ACC112 (cell line): ENCODE measurements around the gene ANKRD63.
A peak's percentile ranks its signal among the peaks of the same experiment; 100 is the strongest.

Source experiments
- H2AFZ ChIP-seq: fragments of 200-600 bp; sonication (generic); one replicate; pipeline ENCODE4 v1.6.0; 2017; ENCODE audit warnings: antibody characterized with exemption, low read length; ENCODE audit not compliant: unreplicated experiment
- H3K27ac ChIP-seq: fragments of 200-600 bp; sonication (generic); 2 replicates; pipeline ENCODE4 v1.5.1; 2014; ENCODE audit warnings: low read depth, mild to moderate bottlenecking, antibody characterized with exemption, low read length, moderate library complexity
- H3K27me3 ChIP-seq: fragments of 200-600 bp; sonication (generic); 2 replicates; pipeline ENCODE4 v1.6.1; 2014; ENCODE audit warnings: mild to moderate bottlenecking, antibody characterized with exemption, low read length, moderate library complexity, mixed read lengths; ENCODE audit not compliant: insufficient read depth
- H3K36me3 ChIP-seq: fragments of 200-600 bp; sonication (generic); 2 replicates; pipeline ENCODE4 v1.6.1; 2016; ENCODE audit warnings: mild to moderate bottlenecking, antibody characterized with exemption, low read length, moderate library complexity, mixed read lengths; ENCODE audit not compliant: insufficient read depth
- H3K4me1 ChIP-seq: fragments of 200-600 bp; sonication (generic); one replicate; pipeline ENCODE4 v1.6.1; 2016; ENCODE audit warnings: low read length, mixed read lengths; ENCODE audit not compliant: insufficient read depth, unreplicated experiment, control insufficient read depth
- H3K4me3 ChIP-seq: fragments of 200-600 bp; sonication (generic); 2 replicates; pipeline ENCODE4 v1.5.1; 2014; ENCODE audit warnings: mild to moderate bottlenecking, low read depth, low read length
- H3K79me2 ChIP-seq: fragments of 200-600 bp; sonication (generic); one replicate; pipeline ENCODE4 v1.6.0; 2016; ENCODE audit warnings: low read length; ENCODE audit not compliant: control insufficient read depth, unreplicated experiment, insufficient read depth

Gene ANKRD63

DNA sequence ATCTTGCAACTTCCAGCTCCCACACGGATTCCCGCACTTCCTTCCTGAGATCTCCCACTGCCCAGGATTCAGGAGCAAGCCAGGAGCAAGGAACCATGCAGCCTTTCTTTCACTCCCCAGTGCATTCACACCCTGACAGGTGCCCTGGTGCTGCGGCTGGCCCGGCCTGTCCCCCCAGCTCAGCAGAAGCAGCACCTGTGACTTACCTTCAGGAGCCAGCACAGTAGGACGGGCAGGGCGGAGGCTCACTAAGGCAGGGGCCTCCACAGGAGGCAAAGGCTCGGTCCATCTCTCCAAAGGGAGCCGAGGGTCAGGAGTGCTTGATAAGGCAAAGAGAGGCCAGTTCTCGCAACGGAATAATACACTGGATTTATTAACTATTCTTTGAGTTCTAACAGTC lies 4.8 kb downstream of the ANKRD63 start:
- no peaks in the 10 kb centered on the region for H3K79me2 ChIP-seq

DNA sequence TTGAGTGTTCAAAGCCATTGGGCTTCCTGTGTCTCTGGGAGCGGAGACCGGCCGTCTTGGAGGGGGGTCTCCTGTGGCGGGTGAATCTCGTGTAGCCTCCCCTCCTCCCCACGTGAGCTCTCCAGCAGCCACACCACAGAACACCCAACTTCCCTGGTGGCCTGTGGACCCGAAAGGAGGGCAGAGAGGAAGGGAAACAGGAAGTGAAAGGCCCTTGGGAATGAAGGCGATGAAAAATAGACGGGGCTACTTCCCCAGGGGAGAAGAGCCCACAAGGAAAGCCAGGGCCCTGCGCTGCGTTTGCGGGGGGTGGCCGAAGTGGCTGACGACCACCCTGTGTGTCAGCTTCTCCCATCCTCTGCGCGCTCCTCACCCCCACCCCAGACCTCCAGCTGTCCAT lies 5.4 kb downstream of the ANKRD63 start:
- Histone ChIP-seq H3K4me1 (peaks cover 6% of the 10 kb centered on the region), H2AFZ (no peak overlapping the region), H3K36me3 (no peaks in the 10 kb centered on the region), H3K27me3 (peaks cover 36% of the 10 kb centered on the region), H3K4me3 (no peak overlapping the region), H3K27ac (no peak overlapping the region), H3K79me2 (no peaks in the 10 kb centered on the region)

More for the DNA sequence above, 4.8 kb downstream of the ANKRD63 start:
- no peak overlapping the region for H3K27ac ChIP-seq
- H3K4me1 ChIP-seq = peaks cover 6% of the 10 kb centered on the region
- peaks cover 41% of the 10 kb centered on the region for H3K27me3 ChIP-seq
- no peaks in the 10 kb centered on the region for H3K36me3 ChIP-seq
- H2AFZ ChIP-seq = no peak overlapping the region
- H3K4me3 ChIP-seq = no peak overlapping the region

DNA sequence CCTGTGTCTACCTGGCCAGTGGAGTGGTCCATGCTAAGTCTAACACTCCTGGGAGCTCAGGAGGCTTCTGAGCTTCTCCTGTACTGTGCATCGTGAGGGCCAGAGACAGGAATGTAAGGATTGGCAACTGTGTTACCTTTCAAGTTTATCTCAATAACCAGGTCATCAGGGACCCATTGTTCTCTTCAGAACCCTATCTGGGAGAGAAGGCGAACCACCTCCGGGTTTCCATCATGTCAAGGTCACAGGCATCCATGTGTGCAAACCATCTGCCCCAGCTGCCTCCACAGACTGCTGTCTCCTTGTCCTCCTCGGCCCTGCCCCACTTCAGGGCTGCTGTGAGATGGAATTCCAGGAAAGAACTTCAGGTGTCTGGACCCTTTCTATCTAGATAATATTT lies 5.9 kb downstream of the ANKRD63 start:
- H3K27ac ChIP-seq = no peak overlapping the region
- H3K27me3 ChIP-seq = peaks cover 30% of the 10 kb centered on the region
- peaks cover 6% of the 10 kb centered on the region for H3K4me1 ChIP-seq
- no peaks in the 10 kb centered on the region for H3K79me2 ChIP-seq
- no peak overlapping the region for H3K4me3 ChIP-seq
- H2AFZ ChIP-seq = no peak overlapping the region
- H3K36me3 ChIP-seq = no peaks in the 10 kb centered on the region

DNA sequence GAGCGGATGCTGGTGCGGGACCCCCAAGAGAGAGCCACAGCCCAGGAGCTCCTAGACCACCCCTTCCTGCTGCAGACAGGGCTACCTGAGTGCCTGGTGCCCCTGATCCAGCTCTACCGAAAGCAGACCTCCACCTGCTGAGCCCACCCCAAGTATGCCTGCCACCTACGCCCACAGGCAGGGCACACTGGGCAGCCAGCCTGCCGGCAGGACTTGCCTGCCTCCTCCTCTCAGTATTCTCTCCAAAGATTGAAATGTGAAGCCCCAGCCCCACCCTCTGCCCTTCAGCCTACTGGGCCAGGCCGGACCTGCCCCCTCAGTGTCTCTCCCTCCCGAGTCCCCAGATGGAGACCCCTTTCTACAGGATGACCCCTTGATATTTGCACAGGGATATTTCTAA lies 6.9 kb downstream of the ANKRD63 start:
- no peak overlapping the region for H3K4me3 ChIP-seq
- H3K27ac ChIP-seq = no peak overlapping the region
- peaks cover 6% of the 10 kb centered on the region for H3K4me1 ChIP-seq

DNA sequence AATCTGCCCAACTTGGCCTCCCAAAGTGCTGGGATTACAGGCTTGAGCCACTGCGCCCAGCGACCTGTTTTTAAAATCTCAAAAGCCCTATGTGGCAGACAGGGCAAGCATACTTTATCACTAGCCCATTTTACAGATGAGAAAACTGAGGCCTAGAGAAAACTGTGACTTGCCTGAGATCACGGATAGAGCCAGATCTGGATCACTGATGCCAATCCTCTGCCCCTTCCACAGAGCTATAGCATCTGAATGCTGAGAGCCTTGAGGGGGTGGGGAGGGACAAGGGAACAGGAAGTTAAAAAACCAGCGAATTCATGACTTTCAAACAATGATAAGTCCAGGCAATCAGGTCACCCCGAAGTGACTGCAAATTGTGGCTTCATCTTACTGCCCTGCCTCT lies 7.3 kb downstream of the ANKRD63 start:
- H2AFZ ChIP-seq = no peak overlapping the region
- peaks cover 6% of the 10 kb centered on the region for H3K4me1 ChIP-seq
- H3K27me3 ChIP-seq = peaks cover 17% of the 10 kb centered on the region
- H3K36me3 ChIP-seq = no peaks in the 10 kb centered on the region
- no peaks in the 10 kb centered on the region for H3K79me2 ChIP-seq
- H3K4me3 ChIP-seq = no peak overlapping the region
- H3K27ac ChIP-seq = no peak overlapping the region

More for the DNA sequence above, 6.9 kb downstream of the ANKRD63 start:
- Histone ChIP-seq H3K79me2 (no peaks in the 10 kb centered on the region), H3K27me3 (peaks cover 21% of the 10 kb centered on the region), H3K36me3 (no peaks in the 10 kb centered on the region), H2AFZ (no peak overlapping the region)

DNA sequence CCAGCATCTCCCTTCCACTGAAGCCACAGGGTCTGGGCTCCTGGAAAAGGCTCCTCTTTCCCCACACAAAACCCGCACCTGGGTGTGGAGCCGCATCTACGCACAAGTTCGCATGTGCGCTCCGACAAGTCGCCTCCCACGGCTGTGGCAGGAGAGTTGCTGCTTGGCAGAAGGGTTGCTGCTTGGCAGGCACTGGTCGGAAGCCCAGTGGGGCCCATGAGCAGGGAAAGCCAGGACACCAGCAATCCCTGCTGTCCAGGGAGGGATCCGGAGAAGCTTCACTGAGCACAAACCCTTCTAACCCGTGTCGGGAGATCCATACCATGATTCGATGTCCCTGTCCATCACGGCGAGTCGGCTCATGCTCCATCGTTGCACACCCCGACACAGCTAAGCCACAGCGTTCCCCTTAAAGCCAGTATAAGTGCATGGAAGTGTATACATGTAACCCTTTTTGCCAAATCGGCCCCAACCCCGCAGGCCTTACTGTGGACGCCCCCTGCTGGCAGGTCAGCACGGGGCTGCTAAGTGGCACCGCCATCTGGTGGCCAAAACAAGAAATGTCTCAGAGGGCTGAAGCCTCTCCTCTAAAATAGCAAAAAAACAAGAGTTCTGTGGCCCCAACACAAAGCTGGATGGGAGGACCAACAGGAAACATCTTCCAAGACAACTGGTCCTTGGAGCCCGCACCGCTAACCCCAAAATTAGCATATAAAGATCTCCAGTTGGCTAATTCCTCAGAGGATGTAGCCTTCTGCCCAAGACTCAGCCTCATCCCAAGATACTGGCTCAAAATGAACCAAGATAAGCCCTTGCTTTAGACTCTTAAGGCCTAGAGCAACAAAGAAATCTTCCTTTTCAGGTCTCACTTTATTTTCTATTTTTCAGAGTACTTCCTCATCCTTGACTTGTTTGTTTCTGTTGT lies 8.3 kb downstream of the ANKRD63 start:
- no peak overlapping the region for H3K4me3 ChIP-seq
- H3K27me3 ChIP-seq = 0 out of 2 replicates have a peak, but pooled peaks cover 9% of the 10 kb centered on the region
- no peak overlapping the region for H3K27ac ChIP-seq
- peak overlapping the region; percentile 36 for H2AFZ ChIP-seq
- no peaks in the 10 kb centered on the region for H3K79me2 ChIP-seq
- H3K4me1 ChIP-seq = peaks cover 6% of the 10 kb centered on the region
- no peaks in the 10 kb centered on the region for H3K36me3 ChIP-seq

DNA sequence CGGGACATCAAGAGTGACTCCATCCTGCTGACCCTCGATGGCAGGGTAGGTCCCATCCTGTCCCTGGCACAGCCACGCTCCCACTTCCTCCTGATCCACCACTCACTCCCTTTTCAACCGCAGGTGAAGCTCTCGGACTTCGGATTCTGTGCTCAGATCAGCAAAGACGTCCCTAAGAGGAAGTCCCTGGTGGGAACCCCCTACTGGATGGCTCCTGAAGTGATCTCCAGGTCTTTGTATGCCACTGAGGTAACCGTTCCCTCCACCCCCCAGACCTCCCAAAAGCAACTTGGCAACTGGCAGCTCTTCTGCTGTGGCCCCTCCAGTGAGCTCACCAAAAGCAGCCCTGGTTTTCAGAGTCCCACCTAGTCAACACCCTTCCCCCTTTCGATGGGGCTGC lies 9.4 kb downstream of the ANKRD63 start:
- Histone ChIP-seq H3K36me3 (no peaks in the 10 kb centered on the region), H3K4me1 (peaks cover 6% of the 10 kb centered on the region)

DNA sequence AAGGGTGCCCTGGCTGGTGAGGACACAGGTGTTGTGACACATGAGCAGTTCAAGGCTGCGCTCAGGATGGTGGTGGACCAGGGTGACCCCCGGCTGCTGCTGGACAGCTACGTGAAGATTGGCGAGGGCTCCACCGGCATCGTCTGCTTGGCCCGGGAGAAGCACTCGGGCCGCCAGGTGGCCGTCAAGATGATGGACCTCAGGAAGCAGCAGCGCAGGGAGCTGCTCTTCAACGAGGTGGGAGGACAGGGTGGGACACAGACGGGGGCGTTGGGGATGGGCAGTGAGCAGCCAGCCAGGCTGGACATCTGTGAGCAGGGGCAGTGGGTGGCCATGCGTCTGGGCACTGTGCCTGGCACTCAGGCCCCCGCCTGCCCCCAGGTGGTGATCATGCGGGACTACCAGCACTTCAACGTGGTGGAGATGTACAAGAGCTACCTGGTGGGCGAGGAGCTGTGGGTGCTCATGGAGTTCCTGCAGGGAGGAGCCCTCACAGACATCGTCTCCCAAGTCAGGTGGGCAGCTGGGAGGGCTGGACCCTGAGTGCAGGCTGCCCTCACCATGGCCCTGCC lies 10.3 kb downstream of the ANKRD63 start:
- Histone ChIP-seq H3K27ac (no peak overlapping the region), H3K27me3 (no peaks in the 10 kb centered on the region), H3K4me1 (peaks cover 3% of the 10 kb centered on the region), H3K79me2 (no peaks in the 10 kb centered on the region), H2AFZ (no peak overlapping the region), H3K36me3 (no peaks in the 10 kb centered on the region), H3K4me3 (no peak overlapping the region)

More for the DNA sequence above, 9.4 kb downstream of the ANKRD63 start:
- Histone ChIP-seq H3K27ac (no peak overlapping the region), H3K4me3 (no peak overlapping the region), H3K79me2 (no peaks in the 10 kb centered on the region), H2AFZ (no peak overlapping the region), H3K27me3 (0 out of 2 replicates have a peak, but pooled peaks cover 1% of the 10 kb centered on the region)

DNA sequence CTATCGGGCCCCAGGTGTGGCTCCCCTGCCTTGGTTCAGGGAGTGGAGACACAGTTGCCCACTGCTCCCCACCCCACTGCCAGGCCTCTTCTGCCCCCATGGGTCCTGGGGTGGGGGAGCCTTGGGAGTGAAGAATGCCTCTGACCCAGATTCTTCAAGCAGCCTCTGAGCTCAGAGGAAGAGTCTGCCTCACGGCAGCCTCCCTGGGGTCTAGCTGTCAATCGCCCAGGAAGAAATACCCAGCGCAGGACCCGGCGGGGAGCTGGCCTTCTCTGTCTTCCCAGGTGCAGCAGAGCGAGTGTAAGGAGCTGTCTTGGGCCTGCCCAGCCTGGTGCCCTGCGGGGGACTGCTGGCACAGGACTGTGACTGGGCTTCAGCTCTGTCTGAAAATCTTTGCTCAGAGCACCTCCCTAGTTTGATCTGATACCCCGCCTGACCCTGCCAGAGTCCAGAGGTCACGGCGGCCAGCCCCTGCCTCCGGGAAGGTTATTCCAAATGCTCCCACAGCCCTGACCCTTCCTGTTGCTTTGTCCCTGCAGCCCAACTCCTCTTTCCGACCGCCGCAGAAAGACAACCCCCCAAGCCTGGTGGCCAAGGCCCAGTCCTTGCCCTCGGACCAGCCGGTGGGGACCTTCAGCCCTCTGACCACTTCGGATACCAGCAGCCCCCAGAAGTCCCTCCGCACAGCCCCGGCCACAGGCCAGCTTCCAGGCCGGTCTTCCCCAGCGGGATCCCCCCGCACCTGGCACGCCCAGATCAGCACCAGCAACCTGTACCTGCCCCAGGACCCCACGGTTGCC lies 11.0 kb downstream of the ANKRD63 start:
- Histone ChIP-seq H3K27ac (no peak overlapping the region), H2AFZ (no peak overlapping the region), H3K27me3 (no peaks in the 10 kb centered on the region), H3K4me3 (no peak overlapping the region), H3K36me3 (no peaks in the 10 kb centered on the region), H3K4me1 (peaks cover 7% of the 10 kb centered on the region), H3K79me2 (no peaks in the 10 kb centered on the region)

DNA sequence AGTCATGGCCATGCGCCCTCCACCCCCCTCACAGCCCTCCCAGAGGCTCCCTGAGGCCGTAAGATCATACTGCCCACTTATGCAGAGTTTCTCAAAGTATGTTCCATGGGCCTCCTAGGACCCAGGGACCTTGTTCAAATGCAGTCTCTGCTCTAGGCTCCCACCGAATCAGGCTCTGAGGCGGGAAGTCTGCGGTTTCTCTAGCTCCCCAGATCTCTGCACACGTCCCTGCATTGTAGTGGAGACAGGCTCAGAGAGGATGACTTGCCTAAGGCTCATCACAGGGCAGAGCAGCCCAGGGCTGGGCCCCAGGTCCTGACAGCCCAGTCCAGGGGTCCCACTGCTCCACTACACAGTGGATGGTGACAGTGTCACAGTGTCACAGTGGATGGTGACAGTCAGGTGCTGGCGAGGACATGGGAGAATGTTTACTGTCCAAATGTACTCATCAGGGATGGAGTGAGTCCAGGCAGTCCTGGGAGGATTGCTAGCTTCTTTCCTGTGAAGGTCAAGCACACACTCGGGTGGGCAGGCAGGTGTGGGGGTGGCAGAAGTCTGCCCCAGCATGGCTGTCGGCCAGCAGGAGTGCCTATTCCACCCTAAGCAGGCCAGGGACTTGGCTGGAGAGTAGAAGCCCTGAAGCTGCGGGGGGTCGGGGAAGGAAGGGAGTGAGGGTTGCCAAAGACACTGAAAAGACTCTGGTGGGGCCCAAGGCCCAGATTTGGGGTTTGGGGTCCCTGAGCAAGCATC lies 12.4 kb downstream of the ANKRD63 start:
- Histone ChIP-seq H3K79me2 (no peaks in the 10 kb centered on the region), H2AFZ (no peak overlapping the region), H3K36me3 (no peaks in the 10 kb centered on the region), H3K4me3 (no peak overlapping the region), H3K27ac (no peak overlapping the region), H3K4me1 (peaks cover 15% of the 10 kb centered on the region), H3K27me3 (no peaks in the 10 kb centered on the region)
